GM21528 (cell line): Measurements from ENCODE around the gene CHD6.
A peak's percentile ranks its signal among the peaks of the same experiment; 100 is the strongest.

ENCODE experiments used
- ATAC-seq: cut with Tn5 transposase; IDR thresholded peaks from one replicate; pipeline ENCODE4 v1.9.1; 2021; ENCODE audit warnings: mild to moderate bottlenecking, moderate library complexity; ENCODE audit not compliant: unreplicated experiment, low FRiP score

CHD6 gene, protein sequence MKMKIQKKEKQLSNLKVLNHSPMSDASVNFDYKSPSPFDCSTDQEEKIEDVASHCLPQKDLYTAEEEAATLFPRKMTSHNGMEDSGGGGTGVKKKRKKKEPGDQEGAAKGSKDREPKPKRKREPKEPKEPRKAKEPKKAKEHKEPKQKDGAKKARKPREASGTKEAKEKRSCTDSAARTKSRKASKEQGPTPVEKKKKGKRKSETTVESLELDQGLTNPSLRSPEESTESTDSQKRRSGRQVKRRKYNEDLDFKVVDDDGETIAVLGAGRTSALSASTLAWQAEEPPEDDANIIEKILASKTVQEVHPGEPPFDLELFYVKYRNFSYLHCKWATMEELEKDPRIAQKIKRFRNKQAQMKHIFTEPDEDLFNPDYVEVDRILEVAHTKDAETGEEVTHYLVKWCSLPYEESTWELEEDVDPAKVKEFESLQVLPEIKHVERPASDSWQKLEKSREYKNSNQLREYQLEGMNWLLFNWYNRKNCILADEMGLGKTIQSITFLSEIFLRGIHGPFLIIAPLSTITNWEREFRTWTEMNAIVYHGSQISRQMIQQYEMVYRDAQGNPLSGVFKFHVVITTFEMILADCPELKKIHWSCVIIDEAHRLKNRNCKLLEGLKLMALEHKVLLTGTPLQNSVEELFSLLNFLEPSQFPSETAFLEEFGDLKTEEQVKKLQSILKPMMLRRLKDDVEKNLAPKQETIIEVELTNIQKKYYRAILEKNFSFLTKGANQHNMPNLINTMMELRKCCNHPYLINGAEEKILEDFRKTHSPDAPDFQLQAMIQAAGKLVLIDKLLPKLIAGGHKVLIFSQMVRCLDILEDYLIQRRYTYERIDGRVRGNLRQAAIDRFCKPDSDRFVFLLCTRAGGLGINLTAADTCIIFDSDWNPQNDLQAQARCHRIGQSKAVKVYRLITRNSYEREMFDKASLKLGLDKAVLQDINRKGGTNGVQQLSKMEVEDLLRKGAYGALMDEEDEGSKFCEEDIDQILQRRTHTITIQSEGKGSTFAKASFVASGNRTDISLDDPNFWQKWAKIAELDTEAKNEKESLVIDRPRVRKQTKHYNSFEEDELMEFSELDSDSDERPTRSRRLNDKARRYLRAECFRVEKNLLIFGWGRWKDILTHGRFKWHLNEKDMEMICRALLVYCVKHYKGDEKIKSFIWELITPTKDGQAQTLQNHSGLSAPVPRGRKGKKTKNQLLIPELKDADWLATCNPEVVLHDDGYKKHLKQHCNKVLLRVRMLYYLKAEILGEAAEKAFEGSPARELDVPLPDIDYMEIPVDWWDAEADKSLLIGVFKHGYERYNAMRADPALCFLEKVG (N-terminal part only)

DNA sequence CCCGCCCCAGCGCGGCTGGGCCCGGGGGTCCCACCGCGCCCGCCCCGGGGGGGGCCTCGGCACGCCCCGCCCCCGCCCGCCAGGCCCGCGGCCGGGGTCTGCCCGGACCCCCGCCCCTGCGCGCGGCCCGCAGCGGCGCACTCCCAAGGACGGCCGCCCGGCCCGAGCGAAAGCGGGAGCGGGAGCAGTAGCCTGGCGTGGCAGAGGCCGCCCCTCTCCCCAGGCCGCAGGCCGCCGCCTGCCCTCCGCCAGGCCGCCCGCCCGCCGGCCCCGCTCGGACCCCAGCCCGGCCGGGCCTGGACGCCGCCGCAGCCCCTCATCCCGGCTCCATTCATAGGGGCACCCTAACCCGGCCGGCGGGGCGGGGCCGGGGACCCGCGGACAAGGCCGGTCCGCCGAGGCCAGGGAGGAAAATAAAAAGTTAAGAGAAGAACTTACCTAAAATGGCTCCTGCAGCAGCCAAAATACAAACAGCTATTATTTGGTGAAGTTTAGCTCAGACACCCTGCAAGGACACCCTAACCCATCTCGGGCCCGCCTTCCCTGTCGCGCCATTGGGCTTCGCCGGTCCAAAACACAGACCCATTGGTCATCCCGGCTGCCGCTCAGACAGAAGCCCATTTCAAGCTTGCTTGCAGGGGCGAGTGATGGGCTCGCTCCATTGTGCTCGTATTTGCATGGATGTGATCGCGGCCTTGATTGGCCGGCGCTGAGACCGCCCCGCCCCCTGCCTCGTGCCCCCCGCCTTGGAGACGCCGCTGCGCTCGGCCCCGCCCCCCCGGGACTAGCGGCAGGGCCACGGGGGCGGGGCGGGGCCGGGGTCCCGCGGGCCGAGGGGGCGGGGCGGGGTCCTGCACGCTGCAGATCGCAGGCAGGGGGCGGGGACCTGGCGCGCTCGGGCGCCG lies at the start of gene CHD6:
TSS of gene CHD6 (minus strand) at position 476 of the 905 bp plus-strand sequence. CDS start 67,040 bp downstream, outside the sequence.
- ATAC-seq: peak; percentile 99

DNA sequence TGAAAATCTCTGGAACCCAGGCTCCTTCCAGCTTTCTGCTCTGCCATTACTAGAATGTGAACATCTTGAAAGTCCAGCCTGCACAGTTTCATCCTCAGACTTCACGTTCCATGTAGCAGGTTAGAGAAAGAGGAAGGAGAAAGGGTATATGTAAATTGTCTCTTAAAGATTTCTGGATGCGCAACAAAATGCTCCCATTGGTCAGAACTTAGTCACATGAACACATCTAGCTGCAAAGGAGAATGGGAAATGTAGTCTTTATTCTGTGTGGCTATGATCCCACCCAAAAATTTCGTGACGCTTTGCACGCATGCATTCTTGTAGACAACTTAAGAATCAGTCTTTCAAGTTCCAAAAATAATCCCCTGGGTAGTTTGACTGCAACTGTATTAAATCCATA lies 46.4 kb upstream of the CHD6 start:
- ATAC-seq: no peak

DNA sequence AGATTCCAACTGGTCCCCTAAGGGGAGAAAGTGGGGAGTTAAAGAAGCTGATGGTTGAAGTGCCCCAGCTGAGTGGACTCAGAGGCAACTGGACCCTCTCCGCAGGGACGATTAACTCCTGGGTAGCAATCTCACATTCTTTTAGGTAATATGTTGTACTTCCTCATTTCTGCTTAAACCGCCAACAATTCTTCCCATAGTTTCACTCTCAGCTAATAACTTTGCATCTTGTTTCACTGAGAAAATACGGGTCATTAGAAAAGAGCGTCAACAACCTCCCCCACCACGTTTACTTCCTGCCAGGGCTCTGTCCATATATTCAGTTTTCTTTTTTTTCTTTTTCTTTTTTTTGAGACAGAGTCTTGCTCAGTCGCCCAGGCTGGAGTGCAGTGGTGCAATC lies 39.5 kb upstream of the CHD6 start:
- ATAC-seq: no peak

DNA sequence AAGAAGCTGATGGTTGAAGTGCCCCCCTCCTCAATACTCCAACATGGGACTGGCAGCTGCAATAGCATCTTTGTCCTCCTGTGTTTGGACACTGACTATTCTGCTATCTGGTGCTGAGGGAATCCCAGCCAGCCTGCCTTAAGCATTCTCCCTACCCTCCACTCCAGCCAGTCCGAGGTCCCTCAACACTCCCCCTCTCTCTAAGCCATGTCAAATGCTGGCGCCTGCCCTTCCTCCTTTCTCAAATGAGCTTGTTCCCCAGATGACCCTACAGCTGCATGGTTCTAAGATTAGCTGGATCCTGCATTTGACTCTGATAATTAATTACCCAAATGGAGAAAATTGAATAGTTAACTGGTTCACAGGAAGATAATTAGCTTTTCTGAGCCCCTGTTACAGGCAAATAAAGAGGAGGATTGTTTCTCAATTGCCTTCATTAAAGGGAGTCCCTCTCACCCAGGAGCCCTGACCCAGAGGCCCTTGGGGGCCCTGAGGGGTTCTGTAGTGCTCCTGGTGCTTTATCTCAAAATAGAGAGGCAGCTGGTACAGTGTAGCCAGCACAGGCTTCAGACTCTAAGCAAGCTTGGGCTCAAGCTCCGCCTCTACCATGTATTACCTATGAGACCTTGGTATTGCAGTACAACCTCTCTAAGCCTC lies 37.9 kb upstream of the CHD6 start:
- no peak for ATAC-seq

DNA sequence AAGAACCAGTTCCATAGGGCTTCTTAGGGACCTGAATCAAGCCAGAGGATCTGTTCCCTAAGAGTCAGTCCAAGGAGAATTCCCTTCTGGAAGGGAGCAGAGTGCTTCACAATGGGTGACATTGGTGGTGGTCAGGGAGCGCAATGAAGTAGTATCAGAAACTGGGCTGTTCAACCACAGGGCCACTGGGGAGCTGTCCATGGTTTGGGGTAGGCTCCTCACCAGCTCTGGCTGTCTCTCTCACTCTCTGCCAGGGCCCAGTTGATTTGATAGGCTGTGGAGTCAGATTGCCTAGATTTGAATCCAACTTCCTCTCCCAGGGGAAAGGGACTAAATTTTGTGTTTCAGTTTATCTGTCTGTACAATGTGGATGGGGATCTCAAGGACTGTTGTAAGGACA lies 36.7 kb upstream of the CHD6 start:
- no peak for ATAC-seq

DNA sequence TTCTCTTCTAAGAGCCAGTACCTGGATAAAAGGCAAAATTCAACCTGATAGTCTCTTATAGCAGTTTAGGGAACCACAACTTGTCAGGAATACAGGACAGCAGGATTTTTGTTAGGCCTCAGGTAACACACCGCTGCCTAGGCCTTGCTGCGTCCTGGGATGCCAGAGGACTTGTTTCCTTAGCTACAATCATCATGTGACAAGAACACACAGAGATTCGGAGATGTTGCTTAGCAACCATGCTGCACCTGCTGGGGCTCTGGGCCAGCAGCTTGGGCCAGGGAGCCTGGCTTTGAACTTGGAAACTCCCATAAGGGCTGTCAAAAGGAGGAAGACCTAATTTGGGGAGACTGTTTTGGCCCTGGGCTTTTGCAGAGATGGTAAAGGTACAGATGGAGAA lies 36.1 kb upstream of the CHD6 start:
- no peak for ATAC-seq

DNA sequence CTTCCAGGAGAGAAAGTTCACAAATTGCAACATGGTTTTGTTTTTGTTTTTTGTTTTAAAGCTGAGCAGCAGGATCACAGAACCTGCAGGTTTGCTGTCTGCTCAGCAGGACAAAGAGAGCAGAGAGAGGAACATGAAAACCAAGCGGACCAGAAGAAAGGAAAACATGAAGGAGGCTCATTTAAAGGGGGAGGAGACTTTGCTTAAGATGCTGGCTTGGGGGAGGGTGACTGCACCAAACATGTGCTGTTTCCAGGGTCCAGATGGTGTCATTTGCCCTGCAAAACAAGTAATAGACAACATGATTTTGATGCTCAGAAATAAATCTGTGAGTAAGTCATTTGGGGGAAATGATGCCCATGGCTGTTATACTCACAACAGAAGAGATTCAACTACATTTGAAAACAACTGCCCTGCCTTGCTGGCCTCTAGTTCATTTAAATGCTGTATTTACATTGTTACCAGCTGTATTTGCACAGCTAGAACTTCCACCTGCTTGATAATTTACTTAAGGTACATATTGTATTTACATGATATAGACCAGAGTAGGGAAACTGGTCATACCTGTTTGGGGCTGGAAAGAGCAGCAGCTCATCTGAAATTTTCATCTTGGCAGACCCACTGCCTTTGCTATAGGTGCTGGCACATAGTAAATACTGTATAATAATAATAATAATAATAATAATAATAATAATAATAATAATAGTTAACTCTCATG lies 32.2 kb upstream of the CHD6 start:
- no peak for ATAC-seq

DNA sequence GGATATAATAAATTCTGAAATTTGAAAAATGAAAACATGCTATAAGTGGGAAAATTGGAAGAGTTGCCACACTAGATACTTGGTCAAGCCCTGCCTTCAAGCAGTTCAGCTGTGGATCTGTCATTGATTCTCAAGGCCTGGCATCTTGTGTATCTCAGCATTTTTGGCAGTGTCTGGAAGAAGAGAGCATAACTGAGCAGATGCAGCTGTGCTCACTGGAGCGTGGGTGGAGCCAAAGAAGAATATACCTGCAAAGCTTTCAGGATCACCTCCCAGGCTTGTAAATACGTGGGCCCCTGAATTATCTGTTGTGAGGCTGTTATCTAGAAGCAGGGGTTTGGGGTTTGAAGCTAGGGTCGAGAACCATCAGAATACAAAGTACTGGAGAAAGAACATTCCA lies 31.3 kb upstream of the CHD6 start:
- ATAC-seq: no peak

DNA sequence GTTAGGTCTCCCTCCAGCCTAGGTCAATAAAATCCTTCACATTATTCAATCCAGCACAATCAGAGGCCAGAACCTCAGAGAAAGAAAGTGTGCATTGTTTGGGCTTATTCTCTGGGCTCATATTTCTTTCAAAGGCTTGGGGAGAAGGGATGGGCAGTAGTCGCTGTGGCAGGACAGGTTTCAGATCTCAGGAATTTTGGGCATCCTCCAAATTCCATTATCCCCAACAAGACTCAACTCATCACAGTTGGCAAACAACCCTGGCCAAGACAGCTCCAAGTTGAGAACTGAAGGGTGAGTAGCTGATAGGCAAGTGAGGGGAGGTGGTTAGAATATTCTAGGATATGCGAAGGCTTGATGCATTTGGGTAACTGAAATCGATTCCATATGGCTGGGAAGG lies 27.2 kb upstream of the CHD6 start:
- no peak for ATAC-seq

DNA sequence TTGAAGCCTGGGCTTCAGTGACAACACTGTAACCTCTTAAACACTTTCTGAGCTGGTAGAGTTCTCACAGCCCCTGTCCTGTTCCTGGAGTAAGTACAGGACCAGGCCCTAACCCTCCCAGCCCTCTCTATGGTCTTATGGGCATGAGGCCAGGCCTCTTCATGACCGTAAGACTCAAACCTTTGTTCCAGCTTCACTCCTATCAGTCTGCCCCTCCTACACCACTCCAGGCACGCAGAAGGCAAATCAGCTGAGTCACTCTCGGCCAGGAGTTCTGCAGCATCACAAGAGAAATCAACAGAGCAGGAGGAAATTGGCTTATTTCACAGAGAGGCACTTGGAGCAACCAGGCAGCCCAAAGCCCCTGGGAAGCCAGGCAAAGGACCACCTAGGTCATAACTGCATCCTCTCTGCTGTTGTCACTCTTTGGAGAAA lies 25.3 kb upstream of the CHD6 start:
- no peak for ATAC-seq

DNA sequence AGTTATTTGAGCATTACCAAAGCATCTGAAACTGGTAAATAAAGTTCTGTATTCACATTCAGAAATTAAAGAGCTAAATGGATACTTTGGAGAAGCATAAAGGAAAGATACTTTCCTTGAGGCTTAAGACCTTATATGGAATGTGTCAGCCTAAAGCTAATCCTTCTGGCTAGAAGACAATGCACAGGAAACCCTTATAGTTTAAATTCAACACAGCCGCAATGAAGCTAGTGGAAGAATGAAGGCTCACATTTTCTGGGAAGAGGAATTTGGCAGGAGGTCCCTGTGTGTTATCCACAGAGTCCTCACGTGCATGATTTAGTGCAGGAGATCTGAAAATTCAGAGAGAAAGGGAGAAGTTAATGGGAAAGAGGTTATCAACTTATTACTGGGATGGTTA lies 21.5 kb upstream of the CHD6 start:
- ATAC-seq: no peak

DNA sequence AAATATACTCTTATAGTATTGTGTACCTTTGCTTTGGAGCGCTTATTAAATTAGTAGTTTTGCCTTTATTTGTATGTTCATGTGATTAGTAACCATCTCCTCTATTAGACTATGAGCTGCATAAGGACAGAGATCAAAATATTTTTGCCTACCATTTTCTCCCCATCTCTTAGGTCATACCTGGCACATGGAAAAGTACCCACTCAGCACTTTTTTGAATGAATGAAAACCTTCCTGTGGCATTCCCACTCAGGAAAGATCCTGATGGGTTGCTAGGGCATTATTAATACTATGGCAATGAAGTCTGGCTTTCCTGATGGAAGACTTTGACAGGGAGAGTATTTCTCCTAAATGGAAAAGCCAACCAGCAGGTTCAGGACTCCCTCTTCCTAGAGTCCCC lies 20.3 kb upstream of the CHD6 start:
- ATAC-seq: no peak

DNA sequence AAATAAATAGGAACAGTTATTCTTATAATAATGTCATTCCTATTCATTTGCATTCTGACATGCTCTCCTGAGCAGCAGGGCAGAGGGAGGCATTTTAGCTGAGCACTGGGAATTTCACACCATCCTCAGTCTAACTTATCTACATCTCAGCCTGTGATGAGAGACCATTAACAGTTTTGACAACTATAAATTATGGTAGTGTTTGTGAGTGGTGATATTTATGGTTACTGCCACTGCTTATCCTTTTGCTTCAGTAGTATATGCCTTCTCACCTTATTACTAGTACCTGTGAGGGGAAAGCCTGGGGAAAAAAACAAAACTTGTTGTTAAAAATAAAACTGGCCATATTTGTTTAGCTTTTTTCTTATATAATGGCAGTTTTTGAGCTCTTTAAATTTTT lies 17.0 kb upstream of the CHD6 start:
- ATAC-seq: no peak

DNA sequence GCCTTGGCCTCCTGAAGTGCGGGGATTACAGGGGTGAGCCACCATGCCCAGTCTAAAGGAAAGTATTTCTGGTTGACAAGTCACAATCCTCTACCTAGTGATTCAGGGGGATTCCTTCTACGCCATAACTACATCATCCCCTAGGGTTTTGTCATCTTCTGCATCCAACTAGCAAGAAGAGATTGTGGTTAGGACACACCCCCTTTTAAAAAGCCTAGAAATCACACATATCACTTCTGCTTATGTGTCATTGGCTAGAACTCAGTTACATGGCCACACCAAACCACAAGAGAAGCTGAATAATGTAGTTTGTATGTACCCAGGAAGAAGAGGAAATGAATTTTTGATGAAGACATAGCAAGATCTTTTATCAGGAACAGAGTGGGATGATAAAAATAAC lies 14.7 kb upstream of the CHD6 start:
- ATAC-seq: no peak

DNA sequence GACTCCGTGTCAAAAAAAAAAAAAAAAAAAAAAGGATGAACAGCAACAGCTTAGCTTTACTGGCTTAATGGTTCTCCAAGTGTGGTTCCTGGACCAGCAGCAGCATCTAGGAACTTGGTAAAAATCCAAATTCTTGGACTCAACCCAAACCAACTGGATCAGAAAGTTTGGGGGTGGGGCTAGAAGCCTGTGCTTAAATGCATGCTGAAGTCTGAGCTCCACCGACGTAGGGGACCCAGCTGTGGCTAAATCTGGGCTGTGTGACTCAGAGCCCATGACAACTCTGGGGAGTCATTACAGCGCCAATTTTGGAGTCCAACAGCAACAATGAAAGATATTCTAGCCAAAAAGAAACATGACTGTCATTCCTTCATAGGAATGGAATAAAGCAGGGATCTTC lies 13.6 kb upstream of the CHD6 start:
- no peak for ATAC-seq

DNA sequence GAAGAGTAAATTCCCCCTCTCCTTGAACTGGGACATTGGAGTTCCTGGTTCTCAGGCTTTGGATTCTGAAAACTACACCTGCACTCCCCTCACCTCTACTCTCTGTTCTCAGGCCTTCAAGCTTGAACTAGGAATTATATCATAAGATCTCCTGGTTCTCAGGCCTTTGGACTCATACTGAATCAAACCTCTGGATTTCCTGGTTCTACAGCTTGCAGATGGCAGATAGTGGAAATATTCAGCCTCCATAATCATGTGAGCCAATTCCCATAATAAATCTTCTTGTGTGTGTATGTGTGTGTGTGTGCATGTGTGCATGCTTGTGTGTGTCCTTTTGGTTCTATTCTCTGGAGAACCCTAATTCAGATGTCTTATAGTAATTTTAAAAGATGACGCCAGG lies 12.7 kb upstream of the CHD6 start:
- no peak for ATAC-seq

DNA sequence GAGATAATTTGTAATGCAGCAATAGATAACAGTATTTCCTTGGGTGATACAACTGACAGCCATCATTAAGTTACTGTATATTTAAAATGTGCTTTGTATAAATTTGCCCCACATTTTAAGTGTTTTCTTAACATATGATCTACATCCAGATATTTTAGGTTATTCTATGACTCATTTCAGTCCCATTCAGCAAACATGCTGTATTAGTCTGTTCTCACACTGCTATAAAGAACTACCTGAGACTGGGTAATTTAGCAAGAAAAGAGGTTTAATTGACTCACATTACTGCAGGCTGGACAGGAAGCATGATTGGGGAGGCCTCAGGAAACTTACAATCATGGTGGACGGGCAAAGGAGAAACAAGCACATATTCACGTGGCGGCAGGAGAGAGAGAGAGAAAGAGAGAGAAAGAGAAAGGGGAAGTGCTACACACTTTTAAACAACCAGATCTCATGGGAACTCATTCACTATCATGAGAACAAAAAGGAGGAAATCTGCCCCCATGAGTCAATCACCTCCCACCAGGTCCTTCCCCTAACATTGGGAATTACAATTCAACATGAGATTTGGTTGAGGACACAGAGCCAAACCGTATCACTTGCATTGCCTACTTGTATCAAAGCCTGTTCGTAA lies 9.6 kb upstream of the CHD6 start:
- no peak for ATAC-seq

DNA sequence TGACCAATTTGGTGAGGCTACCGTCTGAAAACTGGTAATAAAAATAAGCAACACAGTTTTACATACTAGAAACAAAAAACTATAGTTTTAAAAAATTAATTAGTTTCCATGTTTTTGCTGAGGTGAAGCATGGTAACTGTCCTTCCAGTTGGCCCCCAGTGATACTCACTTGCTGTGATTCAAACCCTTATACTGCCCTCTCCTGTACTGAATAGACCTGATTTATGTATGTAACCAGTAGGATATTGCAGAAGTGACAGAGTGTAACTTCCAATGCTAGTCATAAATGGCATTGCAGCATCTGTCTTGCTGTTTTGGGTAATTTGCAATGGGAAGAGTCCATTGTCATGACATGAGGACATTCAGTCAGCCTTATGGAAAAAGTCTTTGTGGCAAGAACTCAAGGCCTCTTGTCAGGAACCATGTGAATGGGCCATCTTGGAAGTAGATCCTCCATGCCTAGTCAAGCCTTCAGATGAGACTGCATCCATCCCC lies 8.9 kb upstream of the CHD6 start:
- ATAC-seq: no peak
